Epithelial cell of proximal tubule (primary cell): ENCODE data around the gene SIMC1. TPM values are rescaled to one million over a fixed set of nuclear protein-coding genes. Genes with fewer than 3 reads are reported as not detected.
"Not testable (repeated sequence)": the region's sequence is repeated elsewhere in the genome, so short reads cannot be mapped to it uniquely, and the experiment has no call there.

Source experiments
- DNase-seq: peaks from one replicate; pipeline ENCODE4 v3.0.0-alpha.2; 2011; ENCODE audit warnings: low read depth
- H3K4me3 ChIP-seq: 2 replicates; pipeline ENCODE4 v1.5.1; 2011; ENCODE audit warnings: low read depth, mild to moderate bottlenecking, low read length
- CTCF ChIP-seq: conservative IDR thresholded peaks from 2 replicates; pipeline ENCODE4 v1.5.1; 2012; ENCODE audit warnings: low read depth, mild to moderate bottlenecking, low read length
- total RNA-seq: library from RNA; depleted of rRNA; stranded (reverse); fragments of >200 nt; gene quantifications from 2 replicates; pipeline ENCODE4 v1.2.3, GENCODE V29; 2015

The SIMC1 gene
- 10.5 and 12.2 TPM in 2 replicates for total RNA-seq

GRCh38 chr5:176237971-176238644 lies at the start of gene SIMC1:
Gene SIMC1, plus strand, starts transcription at chr5:176238424. Its CDS starts 85 bp downstream, at chr5:176238509.
- DNase-seq = not testable (repeated sequence)
- H3K4me3 ChIP-seq = peak within 1 kb of the TSS; percentile 41

- no peak for DNase-seq
- no peak for TF ChIP-seq CTCF
- no peak overlapping the region for H3K4me3 ChIP-seq
Measured at GRCh38 chr5:176188506-176189193, 49.6 kb upstream of the SIMC1 start.

- no peak for DNase-seq
- no peak for TF ChIP-seq CTCF
- no peak overlapping the region for H3K4me3 ChIP-seq
Measured at GRCh38 chr5:176189857-176190256, 48.4 kb upstream of the SIMC1 start.

- no peak for DNase-seq
- no peak overlapping the region for H3K4me3 ChIP-seq
- TF ChIP-seq CTCF = no peak
Measured at GRCh38 chr5:176190886-176191755, 47.1 kb upstream of the SIMC1 start.

- H3K4me3 ChIP-seq = no peak overlapping the region
- TF ChIP-seq CTCF = no peak
- DNase-seq = no peak
Measured at GRCh38 chr5:176192094-176192721, 46.0 kb upstream of the SIMC1 start.

- H3K4me3 ChIP-seq, DNase-seq: not testable (repeated sequence)
Measured at GRCh38 chr5:176192722-176193117, 45.5 kb upstream of the SIMC1 start.

GRCh38 chr5:176193636-176194035 lies 44.6 kb upstream of the SIMC1 start:
- not testable (repeated sequence) for H3K4me3 ChIP-seq, DNase-seq

GRCh38 chr5:176194238-176195083 lies 43.8 kb upstream of the SIMC1 start:
- H3K4me3 ChIP-seq, DNase-seq: not testable (repeated sequence)

- H3K4me3 ChIP-seq, DNase-seq: not testable (repeated sequence)
Measured at GRCh38 chr5:176195084-176195413, 43.2 kb upstream of the SIMC1 start.

GRCh38 chr5:176195487-176196207 lies 42.6 kb upstream of the SIMC1 start:
- DNase-seq, H3K4me3 ChIP-seq: not testable (repeated sequence)

- DNase-seq, H3K4me3 ChIP-seq: not testable (repeated sequence)
Measured at GRCh38 chr5:176196781-176197180, 41.4 kb upstream of the SIMC1 start.
